ENCODE data around the gene RAVER2.

Gene RAVER2

GRCh38 chr1:64822621-64823020 lies 77.7 kb downstream of the RAVER2 start:
- Mint-ChIP-seq H3K4me1 (peaks cover 24% of the 10 kb centered on the region), H3K27ac (no peak overlapping the region), H3K36me3 (no peaks in the 10 kb centered on the region), H3K27me3 (no peaks in the 10 kb centered on the region), H3K9me3 (no peaks in the 10 kb centered on the region), H3K4me3 (no peak overlapping the region)

DNA sequence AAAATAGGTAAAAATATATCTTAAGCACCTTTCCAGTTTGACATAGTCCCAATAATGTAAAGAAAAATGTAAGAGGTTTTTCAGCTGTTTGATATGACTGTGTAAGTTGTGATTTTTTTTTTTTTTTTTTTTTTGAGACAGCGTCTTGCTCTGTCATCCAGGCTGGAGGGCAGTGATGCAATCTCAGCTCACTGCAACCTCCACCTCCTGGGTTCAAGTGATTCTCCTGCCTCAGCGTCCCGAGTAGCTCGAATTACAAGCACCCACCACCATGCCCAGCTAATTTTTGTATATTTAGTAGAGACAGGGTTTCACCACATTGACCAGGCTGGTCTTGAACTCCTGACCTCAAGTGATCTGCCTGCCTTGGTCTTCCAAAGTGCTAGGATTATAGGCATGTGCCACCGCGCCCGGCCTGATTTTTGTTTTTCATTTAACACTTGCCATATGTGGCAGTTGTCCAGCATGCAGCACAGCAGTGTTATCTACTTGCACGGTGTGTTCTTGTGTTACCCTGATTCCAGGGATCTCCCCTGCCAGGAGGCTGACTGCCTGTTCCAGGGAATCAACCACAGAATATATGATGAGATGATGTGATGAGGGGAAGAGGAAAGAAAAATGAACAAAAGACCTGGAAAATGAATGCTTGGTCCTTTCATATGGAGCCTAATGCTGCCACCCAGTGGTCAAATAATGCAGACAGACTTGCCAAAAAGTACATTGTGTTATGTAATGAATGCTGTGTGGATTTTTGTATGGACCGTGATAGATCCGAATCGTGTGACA lies 79.0 kb downstream of the RAVER2 start:
- no peaks in the 10 kb centered on the region for H3K27me3 Mint-ChIP-seq
- peaks cover 36% of the 10 kb centered on the region for H3K4me1 Mint-ChIP-seq
- H3K36me3 Mint-ChIP-seq: no peaks in the 10 kb centered on the region
- H3K4me3 Mint-ChIP-seq: no peak overlapping the region
- H3K9me3 Mint-ChIP-seq: no peaks in the 10 kb centered on the region
- H3K27ac Mint-ChIP-seq: no peak overlapping the region

DNA sequence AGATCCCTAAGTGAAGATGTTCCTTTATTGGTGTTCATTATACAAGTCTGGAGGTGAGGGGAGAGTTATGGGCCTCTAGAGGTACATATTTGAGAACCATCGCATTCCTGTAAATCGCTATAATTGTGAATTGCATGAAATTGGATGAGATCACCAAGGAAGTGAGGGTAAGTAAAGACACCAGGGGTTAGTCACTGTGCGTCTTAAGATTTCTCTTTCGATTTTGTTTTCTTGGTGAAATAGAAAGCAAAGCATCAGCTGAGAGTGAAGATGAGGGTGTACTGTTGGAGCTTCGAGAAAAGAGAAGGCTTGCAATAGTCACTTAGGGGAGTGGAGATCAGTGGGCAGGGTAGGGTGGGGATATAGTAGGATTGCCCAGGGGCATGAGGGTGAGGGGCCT lies 82.1 kb downstream of the RAVER2 start:
- no peaks in the 10 kb centered on the region for H3K27me3 Mint-ChIP-seq
- H3K9me3 Mint-ChIP-seq: no peaks in the 10 kb centered on the region
- no peaks in the 10 kb centered on the region for H3K36me3 Mint-ChIP-seq
- peak overlapping the region; percentile 3 for H3K4me3 Mint-ChIP-seq
- H3K27ac Mint-ChIP-seq: peak overlapping the region; percentile 83
- peaks cover 52% of the 10 kb centered on the region for H3K4me1 Mint-ChIP-seq

DNA sequence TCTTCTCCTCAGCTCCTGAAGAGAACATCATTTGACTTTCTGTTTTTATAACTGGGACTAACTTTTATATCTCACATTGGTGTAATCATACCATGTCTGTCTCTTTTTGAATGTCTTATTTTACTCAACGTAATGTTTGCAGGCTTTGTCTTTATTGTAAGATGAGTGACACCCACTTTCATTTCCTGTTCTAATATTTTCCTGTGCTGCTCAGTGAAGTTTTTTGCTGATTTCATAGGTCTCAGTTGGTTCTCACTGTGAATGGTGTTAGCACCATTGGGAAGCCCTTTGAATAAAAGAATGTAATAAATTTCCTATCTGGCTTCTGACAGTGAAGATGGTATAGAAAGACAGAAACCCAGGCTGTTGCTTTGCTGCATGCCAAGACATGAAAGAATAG lies 84.0 kb downstream of the RAVER2 start:
- H3K4me3 Mint-ChIP-seq: peak overlapping the region; percentile 69
- H3K4me1 Mint-ChIP-seq: peaks cover 52% of the 10 kb centered on the region
- H3K27ac Mint-ChIP-seq: peak overlapping the region; percentile 90
- H3K9me3 Mint-ChIP-seq: no peaks in the 10 kb centered on the region
- peaks cover 2% of the 10 kb centered on the region for H3K36me3 Mint-ChIP-seq
- H3K27me3 Mint-ChIP-seq: no peaks in the 10 kb centered on the region

DNA sequence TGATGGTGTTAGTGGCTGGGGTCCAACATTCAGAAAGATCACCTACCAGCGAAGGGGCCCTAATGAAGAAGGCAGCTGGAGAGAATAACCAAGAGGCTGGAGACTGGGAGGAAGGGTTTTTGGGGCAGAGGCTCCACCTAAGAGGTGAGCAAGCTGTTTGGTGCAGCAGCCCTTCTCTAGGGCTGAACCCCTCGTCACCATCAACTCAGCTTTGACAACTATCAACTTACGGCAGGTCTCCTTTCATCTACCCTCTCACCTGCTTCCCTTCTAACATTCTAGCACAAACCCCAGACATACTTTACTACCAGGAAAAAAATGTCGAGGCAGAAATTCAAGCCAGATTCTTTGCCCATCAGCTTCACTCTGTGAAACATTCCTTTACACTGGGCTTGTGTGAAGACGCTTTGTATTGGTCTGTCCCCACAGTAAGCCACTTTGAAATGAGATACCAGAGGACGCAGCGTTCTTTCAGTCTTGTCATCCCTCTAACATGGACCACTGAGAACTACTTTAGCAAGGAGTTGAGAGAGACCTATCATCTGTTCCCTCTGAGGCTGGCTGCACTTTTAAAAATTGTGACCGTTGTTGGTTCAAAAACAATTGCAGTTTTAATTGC lies 84.6 kb downstream of the RAVER2 start:
- Mint-ChIP-seq H3K36me3 (peaks cover 5% of the 10 kb centered on the region), H3K4me1 (peaks cover 46% of the 10 kb centered on the region), H3K4me3 (no peak overlapping the region), H3K27me3 (no peaks in the 10 kb centered on the region), H3K27ac (peak overlapping the region; percentile 90), H3K9me3 (no peaks in the 10 kb centered on the region)

- peaks cover 5% of the 10 kb centered on the region for H3K36me3 Mint-ChIP-seq
- H3K4me1 Mint-ChIP-seq: peaks cover 46% of the 10 kb centered on the region
- peak overlapping the region; percentile 56 for H3K27ac Mint-ChIP-seq
- H3K9me3 Mint-ChIP-seq: no peaks in the 10 kb centered on the region
- H3K27me3 Mint-ChIP-seq: no peaks in the 10 kb centered on the region
- H3K4me3 Mint-ChIP-seq: no peak overlapping the region
Observed at GRCh38 chr1:64830030-64830651, 85.3 kb downstream of the RAVER2 start.

DNA sequence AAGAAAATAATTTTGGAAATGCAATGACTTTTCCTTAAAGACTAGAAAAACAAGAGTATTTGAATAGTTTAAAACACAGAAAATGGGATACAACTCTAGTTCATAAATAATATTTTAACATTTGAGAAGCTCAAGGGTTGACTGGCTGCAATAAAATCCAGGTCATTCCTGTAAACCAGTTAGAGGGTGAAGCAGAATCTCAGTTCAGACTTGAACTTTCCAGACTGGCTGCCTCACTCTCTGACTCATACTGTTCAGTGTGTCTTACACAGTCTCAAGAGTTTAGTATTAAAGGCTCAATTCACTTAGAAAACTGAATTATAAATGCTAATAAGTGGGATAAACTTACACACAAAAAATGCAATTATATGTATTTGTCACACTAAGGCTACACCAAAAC lies 89.9 kb downstream of the RAVER2 start:
- H3K4me1 Mint-ChIP-seq: peaks cover 7% of the 10 kb centered on the region
- H3K27me3 Mint-ChIP-seq: no peaks in the 10 kb centered on the region
- peaks cover 15% of the 10 kb centered on the region for H3K36me3 Mint-ChIP-seq
- H3K27ac Mint-ChIP-seq: no peak overlapping the region
- no peaks in the 10 kb centered on the region for H3K9me3 Mint-ChIP-seq
- H3K4me3 Mint-ChIP-seq: no peak overlapping the region

DNA sequence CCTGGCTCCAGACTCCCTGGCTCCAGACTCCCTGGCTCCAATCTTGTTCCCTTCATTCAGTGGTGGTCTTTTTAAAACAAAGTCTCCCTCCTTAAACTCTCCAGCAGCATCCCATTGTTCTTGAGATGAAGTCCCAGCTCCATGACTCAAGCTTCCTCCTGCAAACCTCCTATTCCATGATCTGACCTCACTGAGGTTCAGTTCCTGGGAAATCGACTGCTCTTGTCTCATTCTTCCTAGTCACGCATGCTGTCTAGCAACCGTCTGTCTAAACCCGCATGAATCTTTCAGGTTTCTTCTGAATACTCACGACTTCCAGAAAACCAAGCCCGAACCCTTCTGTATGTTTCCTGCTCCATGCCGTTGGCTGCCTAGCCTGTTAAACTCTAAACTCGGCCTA lies 91.9 kb downstream of the RAVER2 start:
- Mint-ChIP-seq H3K4me1 (no peaks in the 10 kb centered on the region), H3K36me3 (peaks cover 19% of the 10 kb centered on the region), H3K27ac (peak overlapping the region; percentile 57), H3K27me3 (no peaks in the 10 kb centered on the region), H3K9me3 (no peaks in the 10 kb centered on the region), H3K4me3 (no peak overlapping the region)

DNA sequence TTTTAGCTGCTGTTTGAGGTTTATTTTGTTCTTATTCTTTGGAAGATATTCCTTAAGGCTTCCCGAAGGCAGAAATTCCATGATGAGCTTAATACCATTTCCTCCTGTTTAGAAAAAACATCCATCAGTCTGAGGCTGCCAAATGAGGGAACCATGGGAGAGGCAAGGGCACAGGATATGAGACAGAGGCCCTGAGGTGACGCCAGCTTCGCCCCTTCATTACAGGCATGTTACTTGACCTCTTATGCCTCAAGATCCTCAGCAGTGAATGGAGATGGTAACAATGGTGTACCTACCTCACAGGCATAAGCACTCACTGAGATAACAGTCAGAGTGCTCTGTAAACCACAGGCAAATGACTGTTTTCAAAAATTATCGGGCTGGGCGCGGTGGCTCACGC lies 93.6 kb downstream of the RAVER2 start:
- Mint-ChIP-seq H3K9me3 (no peaks in the 10 kb centered on the region), H3K36me3 (peaks cover 17% of the 10 kb centered on the region), H3K27ac (no peak overlapping the region), H3K27me3 (no peaks in the 10 kb centered on the region), H3K4me3 (no peak overlapping the region), H3K4me1 (no peaks in the 10 kb centered on the region)

DNA sequence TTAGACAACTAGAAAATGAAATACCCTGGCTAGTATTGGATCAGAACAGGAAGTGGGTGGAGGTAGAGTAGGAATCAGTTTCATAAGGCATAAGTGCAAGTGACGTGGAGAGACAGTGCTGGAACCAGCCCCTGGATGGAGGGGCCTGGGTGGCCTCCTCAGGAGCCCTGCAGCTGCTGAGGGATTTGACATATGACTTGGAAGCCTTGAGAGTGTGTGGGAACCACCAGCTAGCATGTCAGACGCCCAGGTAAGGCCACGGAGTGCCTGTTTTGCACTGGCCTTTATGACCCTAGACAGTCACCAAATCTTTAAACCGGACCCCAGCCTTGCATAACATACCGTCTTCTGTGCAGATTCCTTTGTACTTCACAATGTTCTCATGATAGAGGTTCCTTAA lies 94.4 kb downstream of the RAVER2 start:
- Mint-ChIP-seq H3K4me1 (no peaks in the 10 kb centered on the region), H3K4me3 (no peak overlapping the region), H3K9me3 (no peaks in the 10 kb centered on the region), H3K36me3 (peaks cover 14% of the 10 kb centered on the region), H3K27me3 (no peaks in the 10 kb centered on the region), H3K27ac (no peak overlapping the region)

- H3K36me3 Mint-ChIP-seq: peaks cover 15% of the 10 kb centered on the region
- no peak overlapping the region for H3K4me3 Mint-ChIP-seq
- H3K4me1 Mint-ChIP-seq: no peaks in the 10 kb centered on the region
- no peak overlapping the region for H3K27ac Mint-ChIP-seq
- H3K27me3 Mint-ChIP-seq: no peaks in the 10 kb centered on the region
- no peaks in the 10 kb centered on the region for H3K9me3 Mint-ChIP-seq
Observed at GRCh38 chr1:64839732-64840405, 95.0 kb downstream of the RAVER2 start.

DNA sequence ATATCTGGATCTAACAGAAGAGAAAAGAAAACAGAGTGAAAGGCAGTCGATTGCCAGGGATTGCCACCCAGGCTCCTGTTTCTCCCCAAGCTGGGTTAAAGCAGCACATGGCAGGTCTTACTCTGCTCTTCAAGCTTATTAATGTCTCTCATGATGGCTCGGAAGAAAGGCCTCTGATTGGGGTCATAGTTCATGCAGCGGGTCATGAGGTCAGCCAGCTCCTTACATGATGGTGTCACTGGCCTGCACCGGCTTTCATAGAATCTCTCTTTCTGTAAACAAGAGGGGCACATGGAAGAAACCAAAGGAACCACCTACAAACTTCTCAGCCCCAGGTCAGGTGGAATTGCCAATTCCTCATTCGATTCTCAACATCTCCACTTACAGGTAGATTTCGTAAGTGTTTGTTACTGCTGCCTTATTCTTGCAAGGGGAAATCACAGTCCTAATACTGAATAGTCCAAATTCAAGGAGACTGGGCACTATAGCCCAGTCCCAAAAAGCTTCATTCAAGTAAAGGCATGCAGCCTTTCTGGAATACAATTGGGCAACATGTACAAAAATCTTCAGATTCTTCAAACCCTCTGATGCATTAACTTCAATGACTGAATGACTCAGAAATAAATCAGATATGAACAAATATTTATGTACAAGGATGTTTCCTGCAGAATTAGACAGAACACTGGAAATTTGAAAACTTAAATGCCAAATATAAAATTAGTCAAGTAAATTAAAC lies 96.6 kb downstream of the RAVER2 start:
- Mint-ChIP-seq H3K36me3 (peaks cover 16% of the 10 kb centered on the region), H3K9me3 (no peaks in the 10 kb centered on the region), H3K4me1 (no peaks in the 10 kb centered on the region), H3K4me3 (no peak overlapping the region), H3K27ac (no peak overlapping the region), H3K27me3 (no peaks in the 10 kb centered on the region)

DNA sequence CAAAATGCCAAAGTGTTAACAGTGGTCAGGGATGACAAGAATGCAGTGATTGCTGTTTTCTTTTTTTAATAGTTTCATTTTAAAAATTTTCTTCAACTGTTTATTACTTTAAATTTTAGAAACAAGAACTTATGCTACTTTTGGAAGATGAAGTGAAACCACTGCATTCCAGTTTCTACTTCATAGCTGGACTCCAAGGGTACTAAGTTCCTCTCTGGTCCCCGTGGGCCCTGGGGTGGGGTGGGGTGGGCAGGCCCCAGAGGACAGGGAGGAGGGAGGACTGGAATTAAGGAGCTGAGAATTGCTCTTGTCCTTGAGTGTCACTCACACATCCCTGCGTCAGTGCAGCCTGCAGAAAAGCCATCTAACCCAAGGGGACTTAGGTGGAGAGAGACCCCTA lies 97.3 kb downstream of the RAVER2 start:
- Mint-ChIP-seq H3K9me3 (no peaks in the 10 kb centered on the region), H3K4me1 (no peaks in the 10 kb centered on the region), H3K4me3 (no peak overlapping the region), H3K27ac (no peak overlapping the region), H3K27me3 (no peaks in the 10 kb centered on the region), H3K36me3 (peaks cover 10% of the 10 kb centered on the region)

GRCh38 chr1:64843675-64844074 lies 98.8 kb downstream of the RAVER2 start:
- Mint-ChIP-seq H3K4me3 (no peak overlapping the region), H3K36me3 (peaks cover 10% of the 10 kb centered on the region), H3K9me3 (no peaks in the 10 kb centered on the region), H3K27me3 (no peaks in the 10 kb centered on the region), H3K27ac (peak overlapping the region; percentile 41), H3K4me1 (no peaks in the 10 kb centered on the region)

DNA sequence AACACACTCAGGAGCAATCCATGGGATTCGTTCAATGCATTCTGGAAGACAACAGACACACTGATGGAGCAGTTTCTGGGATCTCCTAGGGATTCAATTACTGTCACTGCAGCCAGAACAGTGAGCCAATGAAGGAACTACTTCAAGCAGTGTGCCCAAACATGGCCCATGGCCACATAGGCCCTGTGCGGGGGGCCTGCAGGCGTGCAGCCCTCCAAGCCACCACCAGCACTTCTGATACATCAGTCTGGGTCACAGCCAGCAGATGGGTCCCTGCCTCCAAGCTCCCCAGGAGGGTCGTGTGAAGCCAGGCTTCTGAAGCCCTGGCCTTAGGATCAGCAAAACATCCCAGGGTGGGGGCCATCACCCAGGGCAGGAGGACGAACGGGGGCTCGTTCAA lies 99.3 kb downstream of the RAVER2 start:
- H3K27me3 Mint-ChIP-seq: no peaks in the 10 kb centered on the region
- H3K4me1 Mint-ChIP-seq: no peaks in the 10 kb centered on the region
- H3K36me3 Mint-ChIP-seq: peaks cover 12% of the 10 kb centered on the region
- H3K9me3 Mint-ChIP-seq: no peaks in the 10 kb centered on the region
- H3K27ac Mint-ChIP-seq: peak overlapping the region; percentile 41
- no peak overlapping the region for H3K4me3 Mint-ChIP-seq
